Tibial nerve (tissue), 3 donors: ENCODE results near the gene LRWD1.

Experiments
- CTCF ChIP-seq, 5 experiments: fragments of 200-600 bp in 3 of 5; fragments of 450-650 bp in 2 of 5; sonication (generic) in 3 of 5; IDR thresholded peaks; one replicate each; pipeline ENCODE4 v1.5.1; 2016 to 2019; ENCODE audit warnings: antibody characterized with exemption in 5 of 5, mild to moderate bottlenecking in 3 of 5, moderate library complexity in 2 of 5
- POLR2A ChIP-seq, 2 donors: fragments of 450-650 bp; IDR thresholded peaks; one replicate each; pipeline ENCODE4 v1.6.1; 2017; ENCODE audit warnings: antibody characterized with exemption in 2 of 2, mild to moderate bottlenecking in 2 of 2, moderate library complexity in 2 of 2

GRCh38 chr7:102468478-102469350, 3.9 kb downstream of the LRWD1 start:
- TF ChIP-seq POLR2A (IDR thresholded peaks at IDR 0.05) (no peak), CTCF (IDR thresholded peaks at IDR 0.05) (no peak)
